Fibroblast of lung (primary cell): ENCODE results near the gene HERC3. TPM values are rescaled to one million over a fixed set of nuclear protein-coding genes. Genes with fewer than 3 reads are reported as not detected.

Experiments used
- DNase-seq, 2 donors: peaks; one replicate each; pipeline versions ENCODE4 v3.0.0 to v3.0.0-alpha.2; 2010; ENCODE audit warnings: low read depth in 2 of 2
- H2AFZ ChIP-seq: 2 replicates; pipeline ENCODE4 v1.5.1; 2012; ENCODE audit warnings: low read length, control low read depth, inconsistent platforms
- H3K27ac ChIP-seq: 2 replicates; pipeline ENCODE4 v1.5.1; 2011; ENCODE audit warnings: low read length, control low read depth; ENCODE audit not compliant: insufficient read depth
- H3K27me3 ChIP-seq: 2 replicates; pipeline ENCODE4 v1.5.1; 2011; ENCODE audit warnings: mild to moderate bottlenecking, low read length; ENCODE audit not compliant: control insufficient read depth, insufficient read depth
- H3K36me3 ChIP-seq: 2 replicates; pipeline ENCODE4 v1.5.1; 2011; ENCODE audit warnings: low read length; ENCODE audit not compliant: control insufficient read depth, insufficient read depth
- H3K4me1 ChIP-seq: 2 replicates; pipeline ENCODE4 v1.5.1; 2011; ENCODE audit warnings: low read length; ENCODE audit not compliant: control insufficient read depth, insufficient read depth; ENCODE audit errors: extremely low read depth
- H3K4me2 ChIP-seq: 2 replicates; pipeline ENCODE4 v1.5.1; 2011; ENCODE audit warnings: low read length, control low read depth; ENCODE audit not compliant: insufficient read depth; ENCODE audit errors: extremely low read depth
- H3K4me3 ChIP-seq, 4 experiments: fragments of 200-600 bp in 1 of 4; sonication (generic) in 1 of 4; replicated peaks in 1 of 4; 2 replicates each; pipeline ENCODE4 v1.5.1; 2011 to 2016; ENCODE audit warnings: low read length in 4 of 4, low read depth in 3 of 4, mild to moderate bottlenecking in 3 of 4, control low read depth in 2 of 4, inconsistent platforms in 1 of 4, mixed read lengths in 1 of 4; ENCODE audit not compliant: insufficient read depth in 1 of 4; ENCODE audit errors: control extremely low read depth in 1 of 4
- H3K79me2 ChIP-seq: 2 replicates; pipeline ENCODE4 v1.5.1; 2012; ENCODE audit warnings: mild to moderate bottlenecking, low read length, inconsistent platforms; ENCODE audit not compliant: control insufficient read depth, insufficient read depth
- H3K9ac ChIP-seq: 2 replicates; pipeline ENCODE4 v1.5.1; 2011; ENCODE audit warnings: mild to moderate bottlenecking, low read length, control low read depth; ENCODE audit not compliant: insufficient read depth
- H3K9me3 ChIP-seq: 2 replicates; pipeline ENCODE4 v1.5.1; 2012; ENCODE audit warnings: low read depth, low read length; ENCODE audit not compliant: control insufficient read depth, insufficient read depth
- H4K20me1 ChIP-seq: 2 replicates; pipeline ENCODE4 v1.5.1; 2011; ENCODE audit warnings: low read length; ENCODE audit not compliant: control insufficient read depth, insufficient read depth; ENCODE audit errors: extremely low read depth
- CTCF ChIP-seq, 2 donors: IDR thresholded peaks in 1 of 2; conservative IDR thresholded peaks in 1 of 2; 1 replicate in 1 of 2; 2 replicates in 1 of 2; pipeline ENCODE4 v1.5.1; 2011 to 2012; ENCODE audit warnings: low read length in 2 of 2, control low read depth in 1 of 2, inconsistent platforms in 1 of 2, low read depth in 1 of 2, mild to moderate bottlenecking in 1 of 2
- EZH2 ChIP-seq: IDR thresholded peaks from 2 replicates; pipeline ENCODE4 v1.5.1; 2012; ENCODE audit warnings: low read length, control low read depth, mild to moderate bottlenecking; ENCODE audit errors: missing control alignments
- polyA plus RNA-seq, 2 donors: library from polyadenylated mRNA; depleted of rRNA in 1 of 2; stranded (reverse) in 1 of 2; unstranded in 1 of 2; fragments of >200 nt; gene quantifications; 2 replicates each; pipeline ENCODE4 v1.2.1, GENCODE V29; 2011 to 2012; ENCODE audit warnings: missing spikeins in 1 of 2
- total RNA-seq: library from RNA; depleted of rRNA; stranded (reverse); fragments of >200 nt; gene quantifications from 2 replicates; pipeline ENCODE4 v1.2.1, GENCODE V29; 2014

Gene HERC3
- total and polyA plus RNA-seq, 2 donors (not counting 1 experiment from before 2014, with no cell fraction given): 24.5 to 27.6 TPM

DNA sequence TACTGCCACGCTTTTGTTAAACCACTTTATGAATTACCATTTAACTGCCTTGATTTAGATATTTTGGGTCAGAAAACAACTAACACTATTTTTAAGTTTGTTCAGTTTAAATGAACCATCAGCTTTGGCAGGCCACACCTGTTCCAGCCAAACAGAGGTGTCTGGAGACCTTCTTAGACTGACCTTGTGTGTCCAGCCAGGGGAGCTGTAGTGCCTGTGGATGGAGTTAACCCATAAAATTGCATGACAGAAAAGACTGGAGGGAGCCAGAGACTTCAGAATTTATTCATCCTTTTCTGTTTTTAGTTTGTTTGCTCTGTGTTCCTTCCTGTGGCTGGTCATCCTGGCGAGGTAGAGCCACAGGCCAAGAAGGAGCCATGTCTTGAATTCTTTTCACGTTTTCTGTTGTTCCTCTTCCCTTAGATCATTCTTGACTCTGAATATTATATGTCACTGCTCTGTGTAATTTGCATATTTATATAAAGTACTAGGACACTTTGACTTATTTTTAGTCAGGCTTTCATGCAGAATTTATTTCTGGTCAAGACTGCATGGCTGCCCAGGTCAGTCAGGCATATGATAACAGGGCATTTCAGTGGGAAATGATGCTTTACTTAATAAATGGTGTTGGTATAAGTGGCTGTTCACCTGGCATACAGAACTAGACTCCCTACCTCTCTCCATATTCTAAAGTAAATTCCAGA, 26.7 kb downstream of the HERC3 start:
- Histone ChIP-seq H3K79me2 (peaks cover 4% of the 10 kb centered on the region), H3K9me3 (no peaks in the 10 kb centered on the region), H3K36me3 (no peaks in the 10 kb centered on the region), H3K4me2 (no peak overlapping the region), H4K20me1 (no peaks in the 10 kb centered on the region), H3K4me3 (no peak overlapping the region), H3K4me1 (peaks cover 10% of the 10 kb centered on the region), H2AFZ (no peak overlapping the region), H3K27ac (no peak overlapping the region), H3K27me3 (no peaks in the 10 kb centered on the region), H3K9ac (no peak overlapping the region)
- DNase-seq: no peak
- TF ChIP-seq CTCF (conservative IDR thresholded peaks at IDR 0.05 in 1 of 2, IDR thresholded peaks at IDR 0.05 in 1 of 2; ENCODE audit: low read depth in 1 of 2, low read length in 2 of 2) (no peak), EZH2 (no peak)

DNA sequence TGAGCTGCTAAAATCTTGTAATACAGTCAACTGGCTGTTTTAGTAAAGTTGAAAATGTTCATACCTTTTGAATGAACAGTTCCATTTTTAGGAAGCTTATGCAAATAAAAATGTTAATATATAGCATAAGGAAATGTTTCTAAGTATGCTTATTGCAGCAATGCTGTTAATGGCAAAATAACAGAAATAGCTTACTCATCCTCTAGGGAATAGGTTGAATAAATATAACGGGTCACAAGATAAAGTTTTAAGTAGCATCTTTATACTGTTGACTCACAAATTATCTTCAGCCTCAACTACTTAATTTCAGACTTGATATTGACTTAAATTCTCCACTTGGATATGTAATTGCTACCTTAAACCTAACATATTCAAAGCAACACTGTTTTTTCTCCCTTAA, 27.7 kb downstream of the HERC3 start:
- H3K36me3 ChIP-seq: no peaks in the 10 kb centered on the region
- H3K27ac ChIP-seq: no peak overlapping the region
- DNase-seq: peak in 1 of 2 donors; percentile 35
- H3K27me3 ChIP-seq: no peaks in the 10 kb centered on the region
- TF ChIP-seq EZH2 (no peak), CTCF (conservative IDR thresholded peaks at IDR 0.05 in 1 of 2, IDR thresholded peaks at IDR 0.05 in 1 of 2; ENCODE audit: low read depth in 1 of 2, low read length in 2 of 2) (no peak)
- peaks cover 10% of the 10 kb centered on the region for H3K4me1 ChIP-seq
- no peak overlapping the region for H2AFZ ChIP-seq
- peaks cover 4% of the 10 kb centered on the region for H3K79me2 ChIP-seq
- H3K9ac ChIP-seq: no peak overlapping the region
- no peak overlapping the region for H3K4me3 ChIP-seq
- H3K9me3 ChIP-seq: no peaks in the 10 kb centered on the region
- H4K20me1 ChIP-seq: no peaks in the 10 kb centered on the region
- H3K4me2 ChIP-seq: no peak overlapping the region

DNA sequence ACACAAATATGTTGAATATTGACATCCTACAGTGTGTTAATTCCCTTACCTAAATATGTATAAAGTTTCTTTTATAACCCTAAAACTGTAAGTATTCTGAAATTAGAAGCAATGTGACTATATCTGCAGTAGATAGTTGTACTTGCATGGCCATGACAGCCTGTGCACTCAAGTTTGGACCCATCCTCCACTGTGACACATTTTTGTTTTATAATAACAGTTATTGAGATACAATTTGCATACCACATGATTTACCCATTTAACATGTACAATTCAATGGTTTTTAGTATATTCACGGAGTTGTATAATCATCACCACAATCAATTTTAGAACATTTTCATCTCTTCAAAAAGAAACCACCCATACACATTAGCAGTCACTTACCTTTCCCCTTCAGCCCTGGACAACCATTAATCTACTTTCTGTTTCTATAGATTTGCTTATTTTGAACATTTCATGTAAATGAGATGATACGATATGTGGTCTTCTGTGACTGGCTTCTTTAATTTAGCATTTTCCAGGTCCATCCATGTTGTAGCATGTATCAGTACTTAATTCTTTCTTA, 29.6 kb downstream of the HERC3 start:
- Histone ChIP-seq H3K4me1 (peaks cover 5% of the 10 kb centered on the region), H3K79me2 (peaks cover 4% of the 10 kb centered on the region), H3K4me2 (no peak overlapping the region), H4K20me1 (no peaks in the 10 kb centered on the region), H3K4me3 (no peak overlapping the region), H3K9me3 (no peaks in the 10 kb centered on the region), H3K27me3 (no peaks in the 10 kb centered on the region), H3K27ac (no peak overlapping the region), H2AFZ (no peak overlapping the region), H3K9ac (no peak overlapping the region), H3K36me3 (no peaks in the 10 kb centered on the region)
- no peak for DNase-seq
- TF ChIP-seq EZH2 (no peak), CTCF (conservative IDR thresholded peaks at IDR 0.05 in 1 of 2, IDR thresholded peaks at IDR 0.05 in 1 of 2; ENCODE audit: low read depth in 1 of 2, low read length in 2 of 2) (no peak)
